ENCODE measurements around the gene NFAT5.
"Not testable (repeated sequence)": the region's sequence is repeated elsewhere in the genome, so short reads cannot be mapped to it uniquely, and the experiment has no call there.

Gene NFAT5

GRCh38 chr16:69565671-69566239 is at the start of gene NFAT5:
Gene NFAT5 (plus strand): TSS chr16:69565966. CDS start chr16:69566302, 336 bp downstream.
- peak; percentile 69 for DNase-seq

GRCh38 chr16:69517914-69518313 is 47.9 kb upstream of the NFAT5 start:
- not testable (repeated sequence) for DNase-seq

DNA sequence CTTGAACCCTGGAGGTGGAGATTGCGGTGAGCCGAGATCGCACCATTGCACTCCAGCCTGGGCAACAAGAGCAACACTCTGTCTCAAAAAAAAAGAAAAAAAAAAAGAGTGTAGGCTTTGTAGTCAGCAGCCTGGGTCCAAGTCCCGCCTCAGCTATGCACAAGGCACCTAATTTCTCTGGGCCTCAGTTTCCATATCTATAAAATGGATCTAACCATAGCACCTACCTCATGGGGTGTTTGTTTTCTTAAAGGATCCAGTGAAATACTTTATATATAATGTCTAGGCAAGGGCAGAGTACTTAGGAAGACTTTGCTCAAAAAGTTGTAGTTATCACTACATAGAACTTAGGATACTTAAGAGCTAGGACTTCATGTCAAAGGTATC is 45.4 kb upstream of the NFAT5 start:
- no peak for DNase-seq

- DNase-seq: no peak
These were observed 44.8 kb upstream of the NFAT5 start for GRCh38 chr16:69520800-69521602.

DNA sequence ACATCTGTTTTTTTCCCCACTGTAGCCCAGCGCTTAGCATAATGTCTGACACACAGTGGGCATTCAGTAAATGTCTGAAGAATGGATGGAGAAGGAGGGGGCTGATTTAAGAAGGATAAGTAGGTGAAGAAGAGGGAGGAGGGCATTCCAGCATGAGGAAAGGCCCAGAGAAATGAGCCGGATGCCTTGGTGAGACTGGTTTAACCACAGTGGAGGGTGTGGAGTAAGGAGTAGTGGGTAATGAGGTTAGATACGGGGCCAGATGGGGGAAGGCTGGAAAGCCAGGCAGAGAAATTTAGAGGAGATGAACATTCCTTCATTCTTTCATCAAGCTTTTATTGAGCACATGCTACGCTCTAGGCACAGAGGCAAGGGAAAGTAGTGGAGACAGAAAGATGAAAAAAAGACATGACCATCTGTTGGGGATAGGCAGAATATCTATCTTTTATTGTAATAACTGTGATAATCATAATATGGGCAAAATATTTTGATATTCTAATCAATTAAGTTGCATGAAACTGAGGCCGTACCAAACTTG is 43.7 kb upstream of the NFAT5 start:
- no peak for DNase-seq

GRCh38 chr16:69522732-69523404 is 42.9 kb upstream of the NFAT5 start:
- no peak for DNase-seq

DNA sequence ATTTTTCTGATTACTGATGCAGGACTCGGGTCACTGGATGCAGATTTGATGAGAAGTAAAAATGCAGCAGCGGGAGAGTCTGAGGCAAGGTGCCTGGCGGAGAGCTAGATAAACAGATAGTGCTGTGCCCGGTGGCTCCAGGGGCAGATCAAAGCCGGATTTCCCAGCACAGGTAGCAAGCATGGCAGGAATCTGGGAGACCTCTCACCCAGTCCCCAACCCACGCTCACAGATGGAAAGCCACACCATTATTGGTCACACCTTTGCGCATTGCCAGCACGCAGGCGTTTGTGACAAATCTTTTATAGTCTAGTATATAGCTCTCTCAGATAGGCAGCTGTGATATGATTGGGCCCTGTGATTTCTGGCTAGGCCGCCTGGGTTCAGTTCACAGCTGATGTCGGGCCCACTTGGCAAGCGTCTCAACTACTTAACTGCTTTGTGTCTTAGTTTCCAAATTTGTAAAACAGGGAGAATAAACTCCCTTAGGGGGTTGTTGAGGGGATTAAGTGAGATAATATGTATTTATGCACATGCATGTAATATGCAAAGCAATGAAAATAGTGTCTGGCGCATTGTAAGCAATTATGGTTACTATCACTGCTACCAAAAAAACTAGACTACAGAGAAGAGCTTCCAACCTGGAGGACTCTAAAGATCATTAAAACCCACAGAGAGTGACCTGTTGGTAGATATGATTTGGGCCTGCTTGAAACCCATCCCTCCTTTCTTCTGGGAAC is 42.0 kb upstream of the NFAT5 start:
- DNase-seq: no peak

DNA sequence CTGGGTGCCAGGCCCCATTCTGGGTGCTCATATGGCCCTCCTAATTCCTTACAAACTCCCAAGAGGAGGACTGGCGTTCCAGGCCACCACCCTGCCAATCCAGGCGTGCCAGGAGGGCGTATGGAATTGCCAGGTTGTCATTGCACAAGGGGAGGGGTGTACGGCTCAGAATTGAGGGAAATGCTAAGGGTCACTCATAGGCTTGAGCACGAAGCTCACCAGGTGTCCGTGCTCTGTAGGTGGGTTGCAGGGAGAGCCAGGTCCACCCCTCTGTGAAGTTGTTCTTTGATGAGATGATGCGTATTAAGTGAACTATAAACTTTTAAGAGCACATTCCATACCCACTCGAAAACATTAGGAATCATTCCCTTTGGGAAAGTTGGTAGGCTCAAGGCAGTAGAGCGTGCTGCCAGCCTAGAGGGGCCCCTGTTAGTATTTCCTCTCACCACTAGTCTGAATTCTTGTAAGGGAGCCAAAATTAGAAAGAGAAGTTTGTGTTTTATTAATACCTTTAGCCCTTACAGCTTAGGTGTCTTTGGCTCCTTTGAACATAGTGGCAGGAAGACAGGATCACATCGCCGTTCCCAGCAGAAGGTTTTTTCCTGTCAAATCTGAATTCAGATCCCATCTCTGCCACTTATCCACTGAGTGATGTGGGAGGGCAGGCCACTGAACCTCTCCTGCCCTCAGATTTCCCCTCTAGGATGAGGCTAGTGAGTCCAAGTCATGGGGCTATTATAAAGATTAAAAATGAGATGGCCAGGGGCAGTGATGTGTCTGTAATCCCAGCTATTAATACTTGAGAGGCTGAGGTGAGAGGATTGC is 38.7 kb upstream of the NFAT5 start:
- DNase-seq: no peak

GRCh38 chr16:69531988-69532387 is 33.8 kb upstream of the NFAT5 start:
- DNase-seq: no peak

GRCh38 chr16:69532641-69533455 is 32.9 kb upstream of the NFAT5 start:
- no peak for DNase-seq

DNA sequence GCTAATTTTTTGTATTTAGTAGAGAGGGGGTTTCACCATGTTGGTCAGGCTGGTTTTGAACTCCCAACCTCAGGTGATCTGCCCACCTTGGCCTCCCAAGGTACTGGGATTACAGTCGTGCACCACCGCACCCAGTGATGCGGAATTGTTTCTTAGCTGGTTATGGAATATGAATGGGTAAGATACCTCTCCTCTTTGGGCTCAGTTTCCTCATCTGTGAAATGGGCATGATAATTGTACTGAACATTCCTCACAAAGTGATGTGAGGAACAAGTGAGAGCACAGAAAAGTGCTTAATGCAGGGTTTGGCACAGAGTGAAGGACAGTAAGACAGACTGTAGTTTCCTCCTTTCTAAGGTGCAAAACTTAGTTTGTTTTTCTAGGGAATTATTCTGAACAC is 31.0 kb upstream of the NFAT5 start:
- no peak for DNase-seq

GRCh38 chr16:69535123-69536050 is 30.4 kb upstream of the NFAT5 start:
- DNase-seq: no peak

DNA sequence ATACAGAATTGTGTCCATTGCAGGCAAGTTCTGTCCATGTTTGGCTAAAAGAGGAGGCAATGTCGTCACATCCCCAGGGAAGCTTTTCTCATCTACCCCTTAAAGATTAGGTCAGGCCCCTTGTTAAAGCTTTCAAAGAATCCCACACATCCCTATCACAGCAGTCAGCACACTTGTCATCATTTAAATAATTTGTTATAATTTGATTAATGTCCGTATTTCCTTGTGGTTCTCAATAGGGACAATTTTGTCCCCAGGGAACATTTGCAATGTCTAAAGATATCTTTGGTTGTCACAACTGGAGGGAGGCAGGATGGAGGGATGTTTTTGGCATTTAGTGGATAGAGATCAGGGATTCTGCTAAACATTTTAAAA is 28.1 kb upstream of the NFAT5 start:
- no peak for DNase-seq

- no peak for DNase-seq
These were observed 27.0 kb upstream of the NFAT5 start for GRCh38 chr16:69538808-69539207.

- no peak for DNase-seq
These were observed 22.8 kb upstream of the NFAT5 start for GRCh38 chr16:69542974-69543373.

GRCh38 chr16:69544088-69544487 is 21.7 kb upstream of the NFAT5 start:
- DNase-seq: no peak

DNA sequence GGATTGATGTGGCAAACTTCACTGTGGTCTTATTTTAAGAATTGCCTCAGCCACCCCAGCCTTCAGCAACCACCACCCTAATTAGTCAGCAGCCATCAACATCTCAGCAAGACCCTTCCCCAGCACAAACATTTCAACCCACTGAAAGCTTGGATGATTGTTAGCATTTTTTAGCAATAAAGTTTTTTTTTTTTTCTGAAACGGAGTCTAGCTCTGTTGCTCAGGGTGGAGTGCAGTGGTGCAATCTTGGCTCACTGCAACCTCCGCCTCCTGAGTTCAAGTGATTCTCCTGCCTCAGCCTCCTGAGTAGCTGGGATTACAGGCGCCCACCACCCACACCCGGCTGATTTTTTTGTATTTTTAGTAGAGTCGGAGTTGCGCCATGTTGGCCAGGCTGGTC is 19.1 kb upstream of the NFAT5 start:
- not testable (repeated sequence) for DNase-seq

GRCh38 chr16:69553332-69553731 is 12.4 kb upstream of the NFAT5 start:
- DNase-seq: no peak

- no peak for DNase-seq
These were observed 11.3 kb upstream of the NFAT5 start for GRCh38 chr16:69554495-69554894.

- DNase-seq: no peak
These were observed 10.3 kb upstream of the NFAT5 start for GRCh38 chr16:69555437-69555836.
